ENCODE results near the gene RBM47. TPM values are rescaled to one million over a fixed set of nuclear protein-coding genes. Genes with fewer than 3 reads are reported as not detected.

RBM47 gene
- polyA plus RNA-seq, 1 donor from 2014 or later = 1.7 TPM

DNA sequence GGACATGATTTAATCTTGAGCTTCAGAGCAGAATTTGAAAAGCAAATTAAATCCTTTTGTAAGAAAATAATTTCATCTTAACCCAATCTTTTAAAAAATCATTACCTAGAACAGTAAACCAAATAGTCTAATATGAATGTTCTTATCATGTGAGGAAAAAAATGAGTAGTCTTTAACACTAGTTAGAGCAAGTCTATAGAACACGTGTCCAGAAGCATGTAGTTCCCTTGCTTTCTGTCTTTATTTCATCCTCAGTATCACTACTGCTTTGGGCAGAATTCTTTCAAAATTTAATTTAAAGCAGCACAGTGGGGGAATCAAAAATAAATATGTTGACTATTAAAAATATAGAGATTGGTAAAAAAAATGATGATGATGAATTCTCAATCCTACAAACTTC is 2.1 kb downstream of the RBM47 start:
- no peak overlapping the region for H3K4me2 ChIP-seq (ENCODE audit: low read length)
- H3K9ac ChIP-seq (ENCODE audit: low read length) = no peak overlapping the region
- H3K27ac ChIP-seq (ENCODE audit: low read length) = no peak overlapping the region
- no peak overlapping the region for H3K4me3 ChIP-seq (ENCODE audit: low read length)
- TF ChIP-seq, protein P1, sequence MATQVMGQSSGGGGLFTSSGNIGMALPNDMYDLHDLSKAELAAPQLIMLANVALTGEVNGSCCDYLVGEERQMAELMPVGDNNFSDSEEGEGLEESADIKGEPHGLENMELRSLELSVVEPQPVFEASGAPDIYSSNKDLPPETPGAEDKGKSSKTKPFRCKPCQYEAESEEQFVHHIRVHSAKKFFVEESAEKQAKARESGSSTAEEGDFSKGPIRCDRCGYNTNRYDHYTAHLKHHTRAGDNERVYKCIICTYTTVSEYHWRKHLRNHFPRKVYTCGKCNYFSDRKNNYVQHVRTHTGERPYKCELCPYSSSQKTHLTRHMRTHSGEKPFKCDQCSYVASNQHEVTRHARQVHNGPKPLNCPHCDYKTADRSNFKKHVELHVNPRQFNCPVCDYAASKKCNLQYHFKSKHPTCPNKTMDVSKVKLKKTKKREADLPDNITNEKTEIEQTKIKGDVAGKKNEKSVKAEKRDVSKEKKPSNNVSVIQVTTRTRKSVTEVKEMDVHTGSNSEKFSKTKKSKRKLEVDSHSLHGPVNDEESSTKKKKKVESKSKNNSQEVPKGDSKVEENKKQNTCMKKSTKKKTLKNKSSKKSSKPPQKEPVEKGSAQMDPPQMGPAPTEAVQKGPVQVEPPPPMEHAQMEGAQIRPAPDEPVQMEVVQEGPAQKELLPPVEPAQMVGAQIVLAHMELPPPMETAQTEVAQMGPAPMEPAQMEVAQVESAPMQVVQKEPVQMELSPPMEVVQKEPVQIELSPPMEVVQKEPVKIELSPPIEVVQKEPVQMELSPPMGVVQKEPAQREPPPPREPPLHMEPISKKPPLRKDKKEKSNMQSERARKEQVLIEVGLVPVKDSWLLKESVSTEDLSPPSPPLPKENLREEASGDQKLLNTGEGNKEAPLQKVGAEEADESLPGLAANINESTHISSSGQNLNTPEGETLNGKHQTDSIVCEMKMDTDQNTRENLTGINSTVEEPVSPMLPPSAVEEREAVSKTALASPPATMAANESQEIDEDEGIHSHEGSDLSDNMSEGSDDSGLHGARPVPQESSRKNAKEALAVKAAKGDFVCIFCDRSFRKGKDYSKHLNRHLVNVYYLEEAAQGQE (IDR thresholded peaks at IDR 0.05; ENCODE audit: borderline replicate concordance) = no peak
- TF ChIP-seq SMC3 (conservative IDR thresholded peaks at IDR 0.05; ENCODE audit: poor library complexity) (no peak), EZH2 (IDR thresholded peaks at IDR 0.05; ENCODE audit: borderline replicate concordance, insufficient read depth, low read length, poor library complexity, severe bottlenecking) (no peak), POLR2AphosphoS5 (IDR thresholded peaks at IDR 0.05) (no peak), EP300 (conservative IDR thresholded peaks at IDR 0.05; ENCODE audit: poor library complexity, severe bottlenecking) (no peak), RAD21 (conservative IDR thresholded peaks at IDR 0.05) (no peak), MXI1 (conservative IDR thresholded peaks at IDR 0.05; ENCODE audit: poor library complexity, severe bottlenecking) (no peak), TAF1 (IDR thresholded peaks at IDR 0.05; ENCODE audit: low read depth) (no peak)
- TF ChIP-seq, protein P2, sequence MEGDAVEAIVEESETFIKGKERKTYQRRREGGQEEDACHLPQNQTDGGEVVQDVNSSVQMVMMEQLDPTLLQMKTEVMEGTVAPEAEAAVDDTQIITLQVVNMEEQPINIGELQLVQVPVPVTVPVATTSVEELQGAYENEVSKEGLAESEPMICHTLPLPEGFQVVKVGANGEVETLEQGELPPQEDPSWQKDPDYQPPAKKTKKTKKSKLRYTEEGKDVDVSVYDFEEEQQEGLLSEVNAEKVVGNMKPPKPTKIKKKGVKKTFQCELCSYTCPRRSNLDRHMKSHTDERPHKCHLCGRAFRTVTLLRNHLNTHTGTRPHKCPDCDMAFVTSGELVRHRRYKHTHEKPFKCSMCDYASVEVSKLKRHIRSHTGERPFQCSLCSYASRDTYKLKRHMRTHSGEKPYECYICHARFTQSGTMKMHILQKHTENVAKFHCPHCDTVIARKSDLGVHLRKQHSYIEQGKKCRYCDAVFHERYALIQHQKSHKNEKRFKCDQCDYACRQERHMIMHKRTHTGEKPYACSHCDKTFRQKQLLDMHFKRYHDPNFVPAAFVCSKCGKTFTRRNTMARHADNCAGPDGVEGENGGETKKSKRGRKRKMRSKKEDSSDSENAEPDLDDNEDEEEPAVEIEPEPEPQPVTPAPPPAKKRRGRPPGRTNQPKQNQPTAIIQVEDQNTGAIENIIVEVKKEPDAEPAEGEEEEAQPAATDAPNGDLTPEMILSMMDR (IDR thresholded peaks at IDR 0.05; ENCODE audit: poor library complexity, severe bottlenecking) = no peak
- peaks cover 40% of the 10 kb centered on the region for H3K27me3 ChIP-seq (ENCODE audit: insufficient read depth, low read depth, low read length)
- H3K36me3 ChIP-seq (ENCODE audit: insufficient read depth, low read length) = no peaks in the 10 kb centered on the region
- no peak overlapping the region for H2AFZ ChIP-seq (ENCODE audit: low read depth, low read length)
- H3K9me3 ChIP-seq (ENCODE audit: low read length) = no peaks in the 10 kb centered on the region
- no peaks in the 10 kb centered on the region for H3K79me2 ChIP-seq (replicated peaks; ENCODE audit: insufficient read depth, low read length)
- H4K20me1 ChIP-seq (ENCODE audit: insufficient read depth) = no peaks in the 10 kb centered on the region
- H3K9me2 ChIP-seq (ENCODE audit: insufficient read depth, low read length) = no peaks in the 10 kb centered on the region
- no peaks in the 10 kb centered on the region for H3F3A ChIP-seq (ENCODE audit: insufficient read depth, low read length, poor library complexity, severe bottlenecking)

DNA sequence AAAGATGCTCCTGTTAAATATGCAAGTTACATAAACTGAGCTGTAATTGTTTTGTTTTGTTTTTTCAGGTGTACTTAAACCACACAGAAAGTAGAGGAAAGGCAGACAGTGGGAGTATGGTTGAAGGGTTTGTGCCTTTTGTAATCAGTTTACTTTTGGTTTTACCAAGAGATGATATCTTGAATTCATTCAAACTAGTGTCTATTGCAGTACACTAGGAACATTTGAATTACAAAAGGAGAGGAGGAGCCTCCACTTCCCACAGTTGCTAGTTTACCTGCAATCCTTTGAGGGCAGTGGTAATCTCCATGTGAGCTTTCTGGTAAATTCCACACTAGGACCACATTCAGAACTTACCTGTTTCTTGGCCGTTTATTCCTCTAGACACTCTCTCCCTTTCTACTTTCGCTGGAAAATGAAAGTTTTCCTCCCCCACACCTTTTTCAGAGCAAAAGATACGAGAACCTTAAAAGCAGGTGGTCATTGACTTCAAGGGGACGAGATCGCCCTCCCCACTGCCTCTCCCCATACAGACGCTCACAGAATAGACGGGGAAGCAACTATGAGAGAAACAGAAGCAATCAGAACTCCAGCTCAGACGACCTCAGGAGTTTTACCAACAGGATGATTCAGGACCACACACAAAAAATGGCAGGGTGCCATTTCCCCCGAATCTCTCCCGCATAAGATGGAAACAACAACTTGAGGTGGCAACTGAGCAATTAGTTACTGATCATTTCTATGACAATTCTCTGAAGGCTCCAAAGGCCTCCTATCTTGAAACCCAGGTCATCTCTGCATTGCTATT is 3.3 kb downstream of the RBM47 start:
- no peak for TF ChIP-seq EZH2 (IDR thresholded peaks at IDR 0.05; ENCODE audit: borderline replicate concordance, insufficient read depth, low read length, poor library complexity, severe bottlenecking)
- no peak for TF ChIP-seq MXI1 (conservative IDR thresholded peaks at IDR 0.05; ENCODE audit: poor library complexity, severe bottlenecking)
- no peak for TF ChIP-seq SMC3 (conservative IDR thresholded peaks at IDR 0.05; ENCODE audit: poor library complexity)
- TF ChIP-seq RAD21 (conservative IDR thresholded peaks at IDR 0.05) = no peak
- no peak for TF ChIP-seq EP300 (conservative IDR thresholded peaks at IDR 0.05; ENCODE audit: poor library complexity, severe bottlenecking)
- TF ChIP-seq, protein P1 (IDR thresholded peaks at IDR 0.05; ENCODE audit: borderline replicate concordance) = no peak
- TF ChIP-seq TAF1 (IDR thresholded peaks at IDR 0.05; ENCODE audit: low read depth) = no peak
- TF ChIP-seq POLR2AphosphoS5 (IDR thresholded peaks at IDR 0.05) = no peak
- TF ChIP-seq, protein P2 (IDR thresholded peaks at IDR 0.05; ENCODE audit: poor library complexity, severe bottlenecking) = no peak
- no peak overlapping the region for H3K9ac ChIP-seq (ENCODE audit: low read length)
- H3K4me2 ChIP-seq (ENCODE audit: low read length) = no peak overlapping the region
- no peak overlapping the region for H3K4me3 ChIP-seq (ENCODE audit: low read length)
- no peaks in the 10 kb centered on the region for H3K9me3 ChIP-seq (ENCODE audit: low read length)
- H3K36me3 ChIP-seq (ENCODE audit: insufficient read depth, low read length) = no peaks in the 10 kb centered on the region
- H3K9me2 ChIP-seq (ENCODE audit: insufficient read depth, low read length) = no peaks in the 10 kb centered on the region
- no peaks in the 10 kb centered on the region for H3K79me2 ChIP-seq (replicated peaks; ENCODE audit: insufficient read depth, low read length)
- no peak overlapping the region for H3K27ac ChIP-seq (ENCODE audit: low read length)
- H2AFZ ChIP-seq (ENCODE audit: low read depth, low read length) = no peak overlapping the region
- H4K20me1 ChIP-seq (ENCODE audit: insufficient read depth) = no peaks in the 10 kb centered on the region
- H3F3A ChIP-seq (ENCODE audit: insufficient read depth, low read length, poor library complexity, severe bottlenecking) = no peaks in the 10 kb centered on the region
- peaks cover 40% of the 10 kb centered on the region for H3K27me3 ChIP-seq (ENCODE audit: insufficient read depth, low read depth, low read length)

Data from neural cell (in vitro differentiated cells).